ENCODE results near the gene GASK1B.

GASK1B gene

DNA sequence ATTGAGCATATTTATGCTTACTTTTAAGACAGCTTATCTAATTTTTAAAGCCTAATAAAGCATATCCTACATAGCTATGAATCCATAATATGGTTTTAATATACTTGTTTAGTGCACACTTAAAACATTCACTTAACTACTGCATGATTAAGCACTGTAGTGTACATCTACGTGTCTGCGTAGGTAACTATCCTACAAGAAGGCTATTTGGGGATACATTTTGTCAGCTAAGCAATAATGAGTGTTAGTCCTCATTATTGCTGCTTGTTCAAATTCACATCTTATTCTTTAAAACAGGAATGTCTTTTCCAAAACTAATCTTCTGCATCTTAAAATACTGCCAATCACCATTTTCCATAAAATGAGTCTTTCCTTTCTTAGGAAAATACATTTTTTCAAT, 38.6 kb downstream of the GASK1B start:
- DNase-seq = no peak

GRCh38 chr4:158133551-158133950, 39.3 kb downstream of the GASK1B start:
- DNase-seq = no peak

DNA sequence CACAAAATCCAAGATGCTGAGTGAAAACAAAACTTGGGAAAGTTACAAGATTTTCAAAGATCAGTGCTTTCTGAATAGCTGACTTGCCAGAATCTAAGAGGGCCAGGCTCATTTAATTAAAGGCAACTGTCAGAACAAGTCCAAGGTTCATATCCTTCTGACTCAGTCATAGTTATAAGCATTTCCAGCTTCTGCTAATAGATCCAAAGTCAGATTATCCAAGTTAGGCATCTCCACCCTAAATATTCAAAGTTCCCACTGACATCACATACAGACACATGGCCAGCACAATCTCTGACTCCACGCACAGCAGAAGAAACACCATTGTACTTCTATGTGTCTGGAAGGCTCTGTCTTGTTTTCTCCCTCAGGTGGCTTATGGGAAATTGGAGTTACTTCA, 41.8 kb downstream of the GASK1B start:
- no peak for DNase-seq

GRCh38 chr4:158130204-158130603, 42.6 kb downstream of the GASK1B start:
- DNase-seq = no peak

GRCh38 chr4:158129694-158130093, 43.1 kb downstream of the GASK1B start:
- DNase-seq = no peak

DNA sequence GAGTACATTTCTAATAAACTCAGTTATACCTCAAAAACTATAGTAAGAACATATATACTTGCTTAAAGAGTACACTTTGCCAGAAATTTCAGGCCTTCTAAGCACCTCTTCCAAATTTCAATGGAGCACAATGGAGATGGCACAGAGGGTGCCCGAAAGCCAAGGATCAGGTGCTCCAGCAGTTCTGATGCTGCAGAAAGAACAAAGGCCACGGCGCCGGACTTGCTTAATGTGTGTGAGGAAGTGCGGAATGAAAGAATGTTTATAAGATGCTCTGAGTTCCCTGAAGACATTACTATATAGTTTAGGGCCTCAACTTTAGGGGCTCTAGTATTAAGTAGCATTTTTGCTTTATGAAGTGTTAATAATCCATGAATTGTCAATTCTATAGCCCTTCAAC, 44.3 kb downstream of the GASK1B start:
- no peak for DNase-seq

GRCh38 chr4:158125310-158125709, 47.5 kb downstream of the GASK1B start:
- DNase-seq = no peak
